Activated CD4-positive, alpha-beta T cell treated with anti-CD3 and anti-CD28 coated beads for 4 hours (primary cell): ENCODE results near the gene PDE1C.

Source experiments
- DNase-seq, 2 donors: peaks; one replicate each; pipeline ENCODE4 v3.0.0-alpha.2; 2020

PDE1C gene

GRCh38 chr7:31986878-31987518 lies 83.2 kb downstream of the PDE1C start:
- no peak for DNase-seq

GRCh38 chr7:31982962-31983361 lies 87.2 kb downstream of the PDE1C start:
- DNase-seq = no peak

GRCh38 chr7:31981874-31982390 lies 88.3 kb downstream of the PDE1C start:
- DNase-seq = no peak

GRCh38 chr7:31979690-31980330 lies 90.4 kb downstream of the PDE1C start:
- DNase-seq = no peak

- no peak for DNase-seq
These were observed 94.7 kb downstream of the PDE1C start for GRCh38 chr7:31975546-31975945.

GRCh38 chr7:31974351-31974750 lies 95.9 kb downstream of the PDE1C start:
- DNase-seq = no peak

GRCh38 chr7:31971049-31971667 lies 99.0 kb downstream of the PDE1C start:
- DNase-seq = no peak

- DNase-seq = no peak
These were observed 99.7 kb downstream of the PDE1C start for GRCh38 chr7:31970501-31970900.

- no peak for DNase-seq
These were observed 106.5 kb downstream of the PDE1C start for GRCh38 chr7:31963569-31964175.

- DNase-seq = no peak
These were observed 108.0 kb downstream of the PDE1C start for GRCh38 chr7:31962246-31962645.

GRCh38 chr7:31958226-31958625 lies 112.0 kb downstream of the PDE1C start:
- no peak for DNase-seq

- no peak for DNase-seq
These were observed 112.5 kb downstream of the PDE1C start for GRCh38 chr7:31957756-31958155.

- no peak for DNase-seq
These were observed 113.0 kb downstream of the PDE1C start for GRCh38 chr7:31957090-31957720.

- no peak for DNase-seq
These were observed 114.6 kb downstream of the PDE1C start for GRCh38 chr7:31955641-31956040.

- no peak for DNase-seq
These were observed 115.2 kb downstream of the PDE1C start for GRCh38 chr7:31955021-31955420.

- DNase-seq = no peak
These were observed 115.7 kb downstream of the PDE1C start for GRCh38 chr7:31954500-31954899.

GRCh38 chr7:31953432-31953831 lies 116.8 kb downstream of the PDE1C start:
- DNase-seq = no peak

GRCh38 chr7:31950091-31950755 lies 120.0 kb downstream of the PDE1C start:
- no peak for DNase-seq

- DNase-seq = no peak
These were observed 122.2 kb downstream of the PDE1C start for GRCh38 chr7:31948029-31948428.

- DNase-seq = no peak
These were observed 130.0 kb downstream of the PDE1C start for GRCh38 chr7:31940167-31940566.

GRCh38 chr7:31939076-31939475 lies 131.1 kb downstream of the PDE1C start:
- DNase-seq = no peak

- no peak for DNase-seq
These were observed 131.6 kb downstream of the PDE1C start for GRCh38 chr7:31938650-31939049.

- no peak for DNase-seq
These were observed 132.2 kb downstream of the PDE1C start for GRCh38 chr7:31937982-31938381.
